GM19455 (cell line): Measurements from ENCODE around the gene ZHX3.
A peak's percentile ranks its signal among the peaks of the same experiment; 100 is the strongest.
"Not testable (repeated sequence)": the region's sequence is repeated elsewhere in the genome, so short reads cannot be mapped to it uniquely, and the experiment has no call there.

Source experiments
- ATAC-seq: cut with Tn5 transposase; IDR thresholded peaks from one replicate; pipeline ENCODE4 v1.9.1; 2021; ENCODE audit not compliant: unreplicated experiment

Gene ZHX3

DNA sequence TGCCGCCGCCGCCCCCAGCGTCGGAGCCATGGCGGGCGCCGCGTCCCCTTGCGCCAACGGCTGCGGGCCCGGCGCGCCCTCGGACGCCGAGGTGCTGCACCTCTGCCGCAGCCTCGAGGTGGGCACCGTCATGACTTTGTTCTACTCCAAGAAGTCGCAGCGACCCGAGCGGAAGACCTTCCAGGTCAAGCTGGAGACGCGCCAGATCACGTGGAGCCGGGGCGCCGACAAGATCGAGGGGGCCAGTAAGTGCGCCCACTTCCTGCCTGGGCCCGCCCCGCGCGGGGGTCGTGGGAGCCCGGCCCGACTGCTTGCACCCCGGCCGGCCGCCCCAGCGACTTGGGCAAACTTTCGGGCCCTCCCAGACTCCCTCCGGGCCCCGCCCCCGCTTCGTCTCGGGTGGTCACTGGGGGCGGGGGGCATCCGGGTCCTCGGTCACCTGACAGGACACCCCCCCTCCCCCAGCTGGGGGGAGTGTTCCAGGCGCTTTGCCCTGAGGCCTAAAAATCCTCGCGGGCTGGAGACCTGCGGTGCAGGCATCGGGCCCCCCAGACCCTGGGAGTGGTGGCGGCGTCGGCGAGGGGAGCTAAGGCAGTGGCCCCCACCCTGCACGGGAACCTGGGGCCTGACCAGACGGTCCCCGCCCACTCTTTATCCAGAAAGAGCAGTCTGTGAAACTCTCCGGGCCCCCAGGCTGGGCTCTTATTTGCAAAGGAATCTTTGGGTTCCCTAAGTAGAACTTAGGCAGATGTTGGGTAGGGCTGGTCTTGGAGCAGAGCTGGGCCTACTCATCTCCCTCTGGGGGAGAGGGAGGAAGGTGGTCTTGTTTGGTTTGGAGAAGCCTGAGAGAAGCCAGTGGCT lies 179.7 kb downstream of the ZHX3 start:
- peak; percentile 21 for ATAC-seq

DNA sequence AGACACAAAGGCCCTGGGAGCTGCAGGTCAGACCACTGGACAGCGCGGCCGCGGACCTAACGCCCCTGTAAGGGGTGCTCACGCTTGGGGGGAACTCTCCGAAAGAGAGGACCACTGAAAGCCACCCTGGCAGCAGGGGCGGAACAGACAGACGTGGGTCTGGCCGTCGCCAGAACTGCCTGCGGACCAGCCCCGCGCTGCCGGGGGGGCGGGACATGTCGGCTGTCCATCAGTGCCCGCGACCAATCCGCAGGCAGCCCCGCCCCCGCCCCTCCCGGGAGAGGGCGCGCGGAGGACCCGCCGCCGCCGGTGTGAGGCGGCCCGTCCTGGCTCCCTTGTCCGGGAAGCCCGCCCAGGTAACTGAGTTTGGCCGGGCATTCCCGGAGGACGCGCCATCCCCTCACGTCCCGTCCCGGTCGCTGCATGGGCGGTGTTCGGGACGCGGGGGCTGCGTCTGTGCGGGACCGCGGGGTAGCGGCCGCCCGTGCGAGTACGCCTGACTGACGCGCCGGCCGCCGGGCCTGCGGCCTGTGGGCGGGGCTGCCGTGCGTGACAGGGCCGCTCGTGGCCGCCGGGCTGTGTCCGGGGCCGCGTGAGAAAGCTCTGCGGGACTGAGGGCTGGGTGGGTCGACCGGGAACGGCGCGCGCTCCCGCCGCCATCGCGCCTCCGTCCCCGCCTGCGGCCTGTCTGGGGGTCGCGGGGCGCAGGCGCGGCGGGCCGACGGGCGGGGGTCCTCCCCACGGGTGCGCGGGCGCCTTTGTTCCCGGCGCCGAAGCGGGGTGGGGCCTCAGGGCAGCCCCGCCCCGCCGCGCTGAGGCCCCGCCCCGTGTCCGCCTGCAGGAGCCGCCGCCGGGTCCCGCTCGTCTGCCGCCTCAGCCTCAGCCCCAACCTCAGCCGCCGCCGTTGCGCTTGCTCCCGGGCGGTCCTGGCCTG lies 180.6 kb downstream of the ZHX3 start, which contains the start of gene PLCG1:
Gene PLCG1, plus strand, starts transcription at position 864 of the 934 bp plus-strand sequence. CDS start 99 bp downstream, outside the sequence.
- peak; percentile 60 for ATAC-seq

DNA sequence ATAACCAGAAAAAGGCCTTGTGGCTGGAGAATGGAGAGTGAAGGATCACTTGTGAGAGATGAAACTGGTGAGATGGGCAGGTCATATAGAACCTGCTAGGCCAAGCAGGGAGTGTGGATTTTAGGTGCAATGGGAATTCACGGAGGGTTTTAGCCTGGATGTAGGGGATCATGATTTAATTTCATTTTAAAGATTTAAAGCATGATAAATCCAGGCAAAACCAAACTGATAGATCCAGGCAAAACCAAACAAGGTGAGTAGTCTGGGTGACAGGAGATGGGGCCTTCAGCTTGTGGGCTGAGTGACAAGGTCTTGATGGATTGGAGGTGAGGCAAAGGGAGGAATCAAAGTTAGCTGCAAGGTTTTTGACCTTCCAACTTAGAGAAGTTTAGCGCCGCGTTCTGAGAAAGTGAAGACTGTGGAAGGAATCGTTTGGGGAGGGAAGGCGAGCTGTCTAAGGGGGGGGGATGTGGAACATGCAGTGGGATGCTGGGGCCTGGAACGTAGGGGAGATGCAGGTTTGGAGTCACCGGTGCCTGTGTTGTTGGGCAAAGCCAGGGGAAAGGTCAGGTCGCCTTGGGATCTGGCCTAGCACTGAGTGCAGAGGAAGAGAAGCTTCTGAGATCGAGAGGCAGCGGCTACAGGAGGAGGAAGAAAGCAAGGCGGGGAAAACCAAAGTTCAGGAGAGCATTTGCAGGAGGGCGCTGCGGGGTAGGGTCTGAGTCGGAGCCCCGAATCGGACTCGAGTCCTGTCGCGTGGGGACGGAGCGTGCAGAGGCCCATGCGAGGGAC lies 181.4 kb downstream of the ZHX3 start:
- no peak for ATAC-seq

DNA sequence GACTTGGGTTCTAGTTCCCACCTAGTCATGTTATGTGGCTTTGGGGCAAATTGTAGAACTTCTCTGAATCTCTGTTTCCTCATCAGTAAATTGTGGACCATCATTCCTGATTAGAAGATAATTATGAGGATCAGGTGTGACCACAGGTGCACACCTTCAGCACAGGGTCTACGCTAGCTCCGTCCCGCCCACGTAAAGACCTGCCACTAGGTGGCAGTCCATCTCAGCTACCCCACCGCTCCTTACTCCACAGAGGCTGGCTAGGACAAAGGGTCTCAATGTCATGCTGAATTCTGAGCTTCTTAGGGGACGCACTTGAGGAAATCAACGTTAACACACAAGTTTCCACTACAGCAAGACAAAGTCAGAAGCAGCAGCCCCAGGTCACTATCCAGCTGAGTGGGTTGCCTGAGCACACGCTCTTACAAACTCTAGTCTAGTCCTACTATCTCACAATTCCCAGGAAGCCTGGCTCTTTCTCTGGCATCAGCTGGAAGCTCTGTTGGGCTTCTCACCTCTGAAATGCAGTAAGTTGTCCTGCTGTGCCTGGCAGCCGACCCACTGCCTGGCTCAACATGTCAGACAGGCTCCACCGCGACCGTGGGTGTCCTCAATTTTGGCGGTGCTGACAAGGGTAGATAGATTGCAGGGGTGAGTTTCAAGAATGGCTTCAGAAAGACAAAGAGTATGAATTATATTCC lies 182.2 kb downstream of the ZHX3 start:
- ATAC-seq = no peak

DNA sequence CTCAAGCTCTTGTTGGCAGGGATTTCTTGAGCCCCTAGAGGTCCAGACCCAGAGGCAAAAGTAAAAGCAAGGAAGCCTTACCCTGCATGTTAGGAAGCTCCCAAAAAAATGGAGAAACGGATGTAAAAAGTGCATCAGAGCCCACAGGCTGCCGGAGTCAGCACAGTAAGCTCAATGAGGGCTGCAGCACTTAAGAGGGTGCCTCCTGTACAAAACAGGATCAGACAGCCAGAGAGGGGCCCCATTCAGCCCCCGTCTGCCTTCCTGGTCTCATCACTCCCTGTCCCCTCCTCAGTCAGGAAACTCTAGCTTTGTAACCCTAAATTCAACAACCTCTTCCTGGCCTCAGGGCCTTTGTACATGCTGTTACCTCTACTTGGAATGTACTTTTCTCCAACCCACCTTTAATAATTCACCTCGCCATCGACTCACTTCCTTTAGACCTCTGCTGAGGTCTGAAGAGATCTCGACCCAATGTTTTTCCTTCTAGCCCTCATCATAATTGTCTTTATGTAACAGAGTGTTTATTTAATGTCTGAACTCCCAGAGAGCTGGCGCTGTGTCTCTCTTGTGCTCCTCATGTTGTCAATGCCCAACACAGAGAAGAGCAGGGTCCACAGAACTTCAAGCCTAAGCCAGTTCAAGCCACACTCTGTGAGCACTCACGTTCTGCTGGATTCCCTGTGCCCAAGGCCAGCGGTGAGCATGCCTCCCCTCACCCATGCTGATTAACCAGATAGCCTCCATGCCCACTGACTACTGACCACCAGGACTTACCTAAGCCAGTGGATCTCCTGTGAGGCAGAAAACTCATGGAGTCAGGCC lies 183.0 kb downstream of the ZHX3 start:
- ATAC-seq = no peak

DNA sequence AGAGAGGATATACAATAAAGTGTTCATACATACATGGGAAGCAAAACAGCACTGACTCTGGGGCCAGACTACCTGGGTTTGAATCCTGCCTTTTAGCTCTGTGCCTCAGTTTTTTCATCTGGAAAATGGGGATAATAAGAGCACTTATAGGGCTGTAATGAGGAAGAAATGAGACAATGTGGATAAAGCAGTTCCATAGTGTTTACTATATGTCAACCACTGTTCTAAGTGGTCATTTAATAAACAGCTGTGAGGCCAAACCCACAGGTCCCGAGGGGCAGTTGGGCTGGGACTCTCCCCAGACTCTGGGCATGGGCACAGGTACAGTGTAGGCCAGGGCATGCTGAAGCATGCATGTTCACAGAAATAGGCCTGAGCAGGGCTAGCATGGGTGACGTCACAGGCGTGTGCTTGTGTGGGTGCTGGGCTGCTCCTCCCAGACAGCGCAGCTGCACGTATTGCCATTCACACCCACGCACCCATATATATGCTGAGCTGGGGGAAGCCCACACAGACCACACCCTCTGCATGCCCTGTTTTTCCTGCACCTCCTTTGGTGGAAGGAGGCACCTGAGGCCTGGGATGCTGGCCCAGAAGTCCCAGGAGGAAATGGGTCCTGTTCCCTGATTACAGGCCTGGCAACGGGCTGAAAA lies 183.7 kb downstream of the ZHX3 start:
- ATAC-seq = peak; percentile 41

DNA sequence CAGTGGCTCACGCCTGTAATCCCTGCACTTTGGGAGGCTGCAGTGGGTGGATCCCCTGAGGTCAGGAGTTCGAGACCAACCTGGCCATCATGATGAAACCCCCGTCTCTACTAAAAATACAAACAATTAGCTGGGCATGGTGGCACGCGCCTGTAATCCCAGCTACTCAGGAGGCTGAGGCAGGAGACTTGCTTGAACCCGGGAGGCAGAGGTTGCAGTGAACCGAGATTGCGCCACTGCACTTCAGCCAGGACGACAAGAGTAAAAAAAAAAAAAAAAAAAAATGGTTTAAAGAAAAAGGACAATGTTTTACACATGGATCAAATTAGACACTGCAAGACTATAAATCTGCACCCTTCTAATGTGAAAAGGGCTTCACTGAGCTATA lies 185.1 kb downstream of the ZHX3 start:
- ATAC-seq = not testable (repeated sequence)

DNA sequence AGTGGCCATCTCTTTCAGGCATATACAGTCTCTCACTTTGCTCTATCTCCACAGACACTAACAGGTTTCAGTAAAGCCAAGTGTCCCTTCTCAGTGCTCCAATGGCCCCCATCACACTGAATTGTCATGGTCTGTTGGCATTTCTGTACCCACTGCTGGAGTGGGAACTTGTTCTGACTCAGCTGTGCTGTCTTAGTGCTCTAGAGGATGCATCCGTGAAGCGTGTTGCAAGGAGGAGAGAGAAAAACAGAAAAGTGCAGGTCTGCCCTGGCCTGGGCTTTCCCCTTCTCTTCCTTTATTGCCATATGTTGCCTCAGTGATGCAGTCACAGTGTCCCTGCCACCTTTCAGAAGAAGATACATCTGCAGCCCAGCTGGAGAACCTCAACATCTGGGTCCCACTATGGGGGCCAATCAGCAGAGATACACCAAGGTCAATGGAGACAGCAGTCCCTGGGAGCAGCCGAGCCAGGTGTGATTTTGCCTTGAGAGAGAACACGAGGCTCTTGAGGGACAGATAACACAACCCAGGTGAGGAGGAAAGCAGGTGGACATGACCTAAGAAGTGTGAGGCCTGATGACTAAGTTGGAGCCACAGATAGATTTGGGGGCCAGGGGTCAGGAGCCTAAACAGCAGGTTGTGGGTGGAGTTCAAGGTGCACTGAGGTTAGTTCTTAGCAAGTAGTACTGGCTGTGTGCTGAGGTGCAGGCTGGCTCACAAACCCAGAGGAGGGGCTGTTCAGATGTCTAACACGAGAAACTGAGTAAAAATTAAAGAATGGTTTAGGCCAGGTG lies 185.7 kb downstream of the ZHX3 start:
- no peak for ATAC-seq
